Mucosa of rectum (tissue), 2 donors: ENCODE data around the gene MLXIP.

ENCODE experiments used
- H3K27ac ChIP-seq, 2 donors: one replicate each; pipeline ENCODE4 v1.7.0; 2013; ENCODE audit warnings: inconsistent platforms in 2 of 2, low read depth in 2 of 2, low read length in 2 of 2
- H3K27me3 ChIP-seq, 2 donors: one replicate each; pipeline ENCODE4 v1.7.0; 2013; ENCODE audit warnings: low read length in 2 of 2; ENCODE audit not compliant: control insufficient read depth in 2 of 2, insufficient read depth in 2 of 2
- H3K36me3 ChIP-seq, 2 donors: one replicate each; pipeline ENCODE4 v1.7.0; 2013; ENCODE audit warnings: low read length in 2 of 2; ENCODE audit not compliant: control insufficient read depth in 2 of 2, insufficient read depth in 2 of 2
- H3K4me1 ChIP-seq, 2 donors: one replicate each; pipeline ENCODE4 v1.7.0; 2013; ENCODE audit warnings: low read length in 2 of 2, mild to moderate bottlenecking in 1 of 2; ENCODE audit not compliant: control insufficient read depth in 2 of 2, insufficient read depth in 2 of 2
- H3K4me3 ChIP-seq, 2 donors: one replicate each; pipeline ENCODE4 v1.7.0; 2013; ENCODE audit warnings: low read length in 2 of 2
- H3K9ac ChIP-seq, 2 donors: one replicate each; pipeline ENCODE4 v1.7.0; 2013; ENCODE audit warnings: low read length in 2 of 2, low read depth in 1 of 2, mild to moderate bottlenecking in 1 of 2
- H3K9me3 ChIP-seq, 2 donors: one replicate each; pipeline ENCODE4 v1.7.0; 2013; ENCODE audit warnings: low read length in 2 of 2; ENCODE audit not compliant: control insufficient read depth in 2 of 2
- donor health status: healthy.
- donor health status: Normal muscosa, but diverticular disease.

Gene MLXIP

GRCh38 chr12:122141911-122142725, 63.6 kb downstream of the MLXIP start:
- Histone ChIP-seq H3K9ac (no peak overlapping the region), H3K9me3 (no peaks in the 10 kb centered on the region), H3K4me3 (no peak overlapping the region), H3K36me3 (peaks cover 51 to 67% of the 10 kb centered on the region in 2 donors), H3K27ac (no peak overlapping the region), H3K27me3 (no peaks in the 10 kb centered on the region), H3K4me1 (no peaks in the 10 kb centered on the region)

- H3K27me3 ChIP-seq: no peaks in the 10 kb centered on the region
- no peaks in the 10 kb centered on the region for H3K9me3 ChIP-seq
- no peak overlapping the region for H3K4me3 ChIP-seq
- peaks cover 47 to 60% of the 10 kb centered on the region in 2 donors for H3K36me3 ChIP-seq
- H3K27ac ChIP-seq: no peak overlapping the region
- H3K4me1 ChIP-seq: no peaks in the 10 kb centered on the region
- no peak overlapping the region for H3K9ac ChIP-seq
Observed at GRCh38 chr12:122142857-122143256, 64.3 kb downstream of the MLXIP start.

- no peak overlapping the region for H3K9ac ChIP-seq
- peaks cover 30 to 41% of the 10 kb centered on the region in 2 donors for H3K36me3 ChIP-seq
- H3K27ac ChIP-seq: no peak overlapping the region
- H3K27me3 ChIP-seq: no peaks in the 10 kb centered on the region
- no peaks in the 10 kb centered on the region for H3K4me1 ChIP-seq
- H3K4me3 ChIP-seq: no peak overlapping the region
- no peaks in the 10 kb centered on the region for H3K9me3 ChIP-seq
Observed at GRCh38 chr12:122144885-122145284, 66.3 kb downstream of the MLXIP start.

DNA sequence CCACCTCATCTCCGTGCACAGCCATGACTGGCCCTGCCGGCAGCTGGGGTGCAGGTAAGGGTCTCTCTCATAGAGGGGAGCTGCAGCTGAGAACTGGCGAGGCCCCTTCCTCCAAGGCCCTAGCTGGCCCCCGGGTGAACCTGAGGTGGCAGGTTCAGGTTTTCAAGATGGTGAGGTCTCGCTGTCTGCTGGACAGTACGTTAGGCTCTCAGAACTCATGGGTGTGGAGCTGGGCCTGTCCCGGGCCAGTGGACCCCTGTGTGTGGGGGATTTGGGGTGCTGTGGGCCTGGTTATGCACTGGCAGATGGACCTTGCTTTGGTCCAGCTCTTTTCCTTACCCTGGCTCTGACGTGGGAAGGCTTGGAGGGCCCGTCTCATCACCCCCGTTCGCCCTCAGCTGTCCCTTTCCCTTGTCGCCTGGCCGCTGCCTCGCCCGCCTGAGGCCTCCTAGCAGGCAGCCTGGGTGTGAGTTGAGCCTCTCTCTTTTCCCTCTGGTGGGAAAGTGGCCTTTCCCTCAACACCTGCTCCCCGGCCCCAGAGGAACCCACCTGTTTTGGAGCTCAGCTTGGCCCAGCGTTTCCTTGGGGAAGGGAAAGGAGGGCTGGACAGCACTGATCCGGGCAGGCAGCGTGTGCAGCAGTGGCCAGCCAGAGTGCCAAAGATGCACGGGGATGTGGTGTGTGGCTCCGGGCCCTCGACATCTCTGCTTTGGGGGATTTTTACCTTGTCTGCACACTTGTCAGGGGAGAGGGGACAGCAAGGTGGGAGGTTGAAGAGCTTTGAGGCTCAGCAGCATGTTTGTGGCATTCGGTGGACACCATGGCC, 67.2 kb downstream of the MLXIP start:
- no peaks in the 10 kb centered on the region for H3K4me1 ChIP-seq
- no peaks in the 10 kb centered on the region for H3K27me3 ChIP-seq
- peaks cover 26 to 34% of the 10 kb centered on the region in 2 donors for H3K36me3 ChIP-seq
- no peak overlapping the region for H3K9ac ChIP-seq
- no peak overlapping the region for H3K4me3 ChIP-seq
- H3K9me3 ChIP-seq: no peaks in the 10 kb centered on the region
- H3K27ac ChIP-seq: no peak overlapping the region

- Histone ChIP-seq H3K36me3 (peaks cover 6 to 15% of the 10 kb centered on the region in 2 donors), H3K27ac (no peak overlapping the region), H3K4me1 (no peaks in the 10 kb centered on the region), H3K4me3 (no peak overlapping the region), H3K27me3 (no peaks in the 10 kb centered on the region), H3K9me3 (no peaks in the 10 kb centered on the region), H3K9ac (no peak overlapping the region)
Observed at GRCh38 chr12:122147514-122148290, 69.1 kb downstream of the MLXIP start.

- H3K27me3 ChIP-seq: no peaks in the 10 kb centered on the region
- no peak overlapping the region for H3K4me3 ChIP-seq
- no peak overlapping the region for H3K27ac ChIP-seq
- H3K9ac ChIP-seq: no peak overlapping the region
- H3K36me3 ChIP-seq: peaks cover 0 to 5% of the 10 kb centered on the region in 2 donors
- H3K4me1 ChIP-seq: no peaks in the 10 kb centered on the region
- no peaks in the 10 kb centered on the region for H3K9me3 ChIP-seq
Observed at GRCh38 chr12:122148657-122149056, 70.1 kb downstream of the MLXIP start.

DNA sequence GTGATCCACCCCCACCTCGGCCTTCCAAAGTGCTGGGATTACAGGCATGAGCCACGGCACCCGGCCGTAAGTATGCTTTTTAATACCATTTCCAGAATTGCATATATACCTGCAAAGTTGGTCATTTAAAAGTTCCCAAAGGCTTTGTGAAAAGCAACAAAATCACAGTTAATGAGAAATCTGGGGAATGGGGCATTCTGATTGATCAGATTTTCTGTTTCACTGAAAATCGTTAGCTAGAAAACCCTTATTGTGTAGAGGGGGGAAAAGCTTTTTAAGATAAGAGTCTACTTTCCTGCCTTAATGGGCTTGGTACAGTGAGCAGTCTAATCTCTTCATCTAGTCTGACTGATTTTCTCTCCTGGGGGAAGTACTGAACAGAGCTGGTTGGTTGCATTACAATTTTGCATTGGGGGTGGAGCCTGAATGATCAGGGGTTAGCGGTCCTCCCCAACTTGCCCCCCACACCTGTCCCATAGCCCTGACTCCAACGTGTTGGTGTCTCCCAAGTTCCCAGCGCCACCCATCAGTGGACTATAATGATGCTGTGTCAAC, 71.6 kb downstream of the MLXIP start:
- no peaks in the 10 kb centered on the region for H3K9me3 ChIP-seq
- no peak overlapping the region for H3K27ac ChIP-seq
- H3K27me3 ChIP-seq: no peaks in the 10 kb centered on the region
- no peaks in the 10 kb centered on the region for H3K36me3 ChIP-seq
- no peak overlapping the region for H3K9ac ChIP-seq
- no peaks in the 10 kb centered on the region for H3K4me1 ChIP-seq
- H3K4me3 ChIP-seq: no peak overlapping the region

GRCh38 chr12:122152754-122153153, 74.2 kb downstream of the MLXIP start:
- no peak overlapping the region for H3K27ac ChIP-seq
- H3K9me3 ChIP-seq: no peaks in the 10 kb centered on the region
- no peaks in the 10 kb centered on the region for H3K36me3 ChIP-seq
- no peaks in the 10 kb centered on the region for H3K4me1 ChIP-seq
- H3K9ac ChIP-seq: no peak overlapping the region
- no peak overlapping the region for H3K4me3 ChIP-seq
- H3K27me3 ChIP-seq: no peaks in the 10 kb centered on the region

DNA sequence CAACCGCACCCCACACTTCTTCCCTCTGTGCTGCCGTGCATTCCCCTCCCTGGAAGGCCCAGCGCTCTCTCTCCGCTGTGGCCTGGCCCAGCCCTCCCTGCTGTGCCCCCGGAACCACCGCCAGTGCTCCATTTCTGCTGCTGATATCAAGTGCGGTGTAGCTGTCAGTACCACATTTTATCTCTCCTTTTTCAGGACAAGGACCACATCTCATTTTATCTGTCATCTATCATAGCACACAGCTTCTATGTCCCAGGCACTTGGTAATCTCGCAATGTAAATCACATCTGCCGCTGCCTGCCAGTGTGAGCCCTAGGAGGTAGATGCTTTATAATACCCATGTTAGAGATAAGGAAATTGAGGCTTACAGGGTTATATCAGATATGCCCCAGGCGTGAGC, 77.1 kb downstream of the MLXIP start:
- Histone ChIP-seq H3K4me1 (no peaks in the 10 kb centered on the region), H3K27ac (no peak overlapping the region), H3K27me3 (no peaks in the 10 kb centered on the region), H3K9ac (no peak overlapping the region), H3K4me3 (no peak overlapping the region), H3K9me3 (no peaks in the 10 kb centered on the region), H3K36me3 (no peaks in the 10 kb centered on the region)
